GM12892 (cell line): ENCODE data around the gene PDE10A.

Experiments used
- POLR2A ChIP-seq: IDR thresholded peaks from 2 replicates; pipeline ENCODE4 v1.6.1; 2011; ENCODE audit warnings: low read depth, low read length, control low read depth
- POLR2AphosphoS5 ChIP-seq: IDR thresholded peaks from 2 replicates; pipeline ENCODE4 v1.6.1; 2011; ENCODE audit warnings: low read depth, low read length, control low read depth
- TAF1 ChIP-seq: IDR thresholded peaks from 2 replicates; pipeline ENCODE4 v1.6.1; 2011; ENCODE audit warnings: low read depth, mild to moderate bottlenecking, control low read depth, low read length, borderline replicate concordance

DNA sequence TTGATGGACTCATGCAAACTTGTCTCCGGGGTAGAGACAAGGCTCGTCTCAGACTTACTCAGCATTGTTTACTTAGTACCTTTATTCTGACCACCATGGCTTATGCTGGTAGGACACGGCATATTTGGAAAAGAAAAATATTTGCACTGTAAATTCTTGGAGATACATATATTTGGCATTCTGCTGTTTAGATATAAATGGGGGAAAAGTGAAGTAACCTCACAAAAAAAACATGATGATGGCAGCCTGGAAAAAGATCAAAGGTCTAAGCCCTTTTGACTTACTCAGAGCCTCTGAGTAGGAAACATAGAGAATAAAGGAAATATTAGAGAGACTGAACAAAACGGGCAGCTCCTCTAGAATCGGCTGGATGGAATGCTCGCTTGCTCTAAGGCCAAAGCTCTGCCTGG is 32.5 kb downstream of the PDE10A start:
- TF ChIP-seq POLR2A (no peak), POLR2AphosphoS5 (no peak), TAF1 (no peak)
